Measurements from ENCODE around the gene FHOD1. TPM values are rescaled to one million over a fixed set of nuclear protein-coding genes. Genes with fewer than 3 reads are reported as not detected.

The FHOD1 gene
- total and polyA plus RNA-seq, 5 experiments from 2014 or later, result 1.6 to 47.3 (median 3.0) TPM

Small RNAs within 50 kb of the gene (microRNA-seq; reads per million reads assigned to microRNA genes)
- gene MIR328 (ENCODE audit: borderline microRNAs expressed), result 136 reads per million, percentile 68 among the genes with 10 or more reads in this experiment

Other genes starting within 250 kb of the FHOD1 start
- gene CBFB, start 218.3 kb downstream of the FHOD1 start, total RNA-seq, result 10 to 100 TPM; 91.4 to 95.0 TPM
- gene CBFB, start 218.3 kb downstream of the FHOD1 start, polyA plus RNA-seq, result 10 to 100 TPM; 61.2 to 79.8 (median 73.5) TPM
- gene PHAF1, start 137.5 kb downstream of the FHOD1 start, total RNA-seq, result 10 to 100 TPM; 21.4 to 23.3 TPM
- gene PHAF1, start 137.5 kb downstream of the FHOD1 start, polyA plus RNA-seq, result 10 to 100 TPM in 1 of 3 donors, 1 to 10 TPM in 2; 6.9 to 10.9 (median 6.9) TPM
- gene B3GNT9, start 96.5 kb downstream of the FHOD1 start, total RNA-seq, result 1 to 10 TPM; 1.5 to 1.8 TPM
- gene B3GNT9, start 96.5 kb downstream of the FHOD1 start, polyA plus RNA-seq, result 1 to 10 TPM in 1 of 3 donors, under 1 TPM in 2; 0.19 to 1.1 (median 0.28) TPM
- gene TRADD, start 87.6 kb downstream of the FHOD1 start, total RNA-seq, result 10 to 100 TPM; 41.0 to 43.4 TPM
- 10 to 100 TPM; 44.9 to 49.1 (median 48.2) TPM for gene TRADD, start 87.6 kb downstream of the FHOD1 start, polyA plus RNA-seq
- gene FBXL8, start 87.5 kb downstream of the FHOD1 start, total RNA-seq, result 10 to 100 TPM in 1 of 2 experiments, 1 to 10 TPM in 1; 9.0 to 10.9 TPM
- gene FBXL8, start 87.5 kb downstream of the FHOD1 start, polyA plus RNA-seq, result 1 to 10 TPM; 1.8 to 2.8 (median 2.5) TPM
- gene HSF4, start 82.7 kb downstream of the FHOD1 start, total RNA-seq, result 10 to 100 TPM in 1 of 2 experiments, 1 to 10 TPM in 1; 9.7 to 14.8 TPM
- gene HSF4, start 82.7 kb downstream of the FHOD1 start, polyA plus RNA-seq, result not detected
- 1 to 10 TPM in 1 of 2 experiments, under 1 TPM in 1; 0.70 to 1.6 TPM for gene NOL3, start 76.9 kb downstream of the FHOD1 start, total RNA-seq
- gene NOL3, start 76.9 kb downstream of the FHOD1 start, polyA plus RNA-seq, result not detected
- 1 to 10 TPM; 4.2 to 7.5 TPM for gene MATCAP1, start 63.5 kb downstream of the FHOD1 start, total RNA-seq
- gene MATCAP1, start 63.5 kb downstream of the FHOD1 start, polyA plus RNA-seq, result under 1 TPM; 0.28 to 0.98 (median 0.75) TPM
- gene EXOC3L1, start 57.3 kb downstream of the FHOD1 start, total RNA-seq, result not detected
- under 1 TPM; 0.20 to 0.32 (median 0.31) TPM for gene EXOC3L1, start 57.3 kb downstream of the FHOD1 start, polyA plus RNA-seq
- gene E2F4, start 55.3 kb downstream of the FHOD1 start, total RNA-seq, result 10 to 100 TPM; 86.3 to 87.1 TPM
- gene E2F4, start 55.3 kb downstream of the FHOD1 start, polyA plus RNA-seq, result 10 to 100 TPM; 40.7 to 67.8 (median 63.4) TPM
- 1 to 10 TPM; 5.0 to 5.6 TPM for gene ELMO3, start 48.4 kb downstream of the FHOD1 start, total RNA-seq
- not detected for gene ELMO3, start 48.4 kb downstream of the FHOD1 start, polyA plus RNA-seq
- gene TMEM208, start 20.4 kb downstream of the FHOD1 start, total RNA-seq, result 10 to 100 TPM; 40.0 to 40.2 TPM
- 10 to 100 TPM; 65.3 to 88.4 (median 76.4) TPM for gene TMEM208, start 20.4 kb downstream of the FHOD1 start, polyA plus RNA-seq
- gene SLC9A5, start 1.5 kb upstream of the FHOD1 start, total RNA-seq, result 1 to 10 TPM; 1.6 to 2.7 TPM
- under 1 TPM; 0.04 to 0.20 (median 0.19) TPM for gene SLC9A5, start 1.5 kb upstream of the FHOD1 start, polyA plus RNA-seq
- 10 to 100 TPM; 39.1 to 41.0 TPM for gene PLEKHG4, start 32.1 kb upstream of the FHOD1 start, total RNA-seq
- gene PLEKHG4, start 32.1 kb upstream of the FHOD1 start, polyA plus RNA-seq, result 10 to 100 TPM in 1 of 3 donors, 1 to 10 TPM in 2; 7.9 to 11.7 (median 8.3) TPM
- not detected for gene KCTD19, start 79.3 kb upstream of the FHOD1 start, total RNA-seq
- gene KCTD19, start 79.3 kb upstream of the FHOD1 start, polyA plus RNA-seq, result under 1 TPM in 1 of 3 donors, not detected in 2; 0.03 TPM
- gene LRRC36, start 79.3 kb upstream of the FHOD1 start, total RNA-seq, result under 1 TPM in 1 of 2 experiments, not detected in 1; 0.49 TPM
- not detected for gene LRRC36, start 79.3 kb upstream of the FHOD1 start, polyA plus RNA-seq
- gene TPPP3, start 146.0 kb upstream of the FHOD1 start, total RNA-seq, result not detected
- gene TPPP3, start 146.0 kb upstream of the FHOD1 start, polyA plus RNA-seq, result not detected
- gene ZDHHC1, start 169.0 kb upstream of the FHOD1 start, total RNA-seq, result under 1 TPM in 1 of 2 experiments, not detected in 1; 0.52 TPM
- gene ZDHHC1, start 169.0 kb upstream of the FHOD1 start, polyA plus RNA-seq, result under 1 TPM; 0.18 to 0.28 (median 0.27) TPM
- gene HSD11B2, start 183.6 kb upstream of the FHOD1 start, total RNA-seq, result not detected
- not detected for gene HSD11B2, start 183.6 kb upstream of the FHOD1 start, polyA plus RNA-seq
- gene ATP6V0D1, start 233.7 kb upstream of the FHOD1 start, total RNA-seq, result 10 to 100 TPM; 33.3 to 35.1 TPM
- gene ATP6V0D1, start 233.7 kb upstream of the FHOD1 start, polyA plus RNA-seq, result 10 to 100 TPM; 74.7 to 89.6 (median 77.5) TPM
- gene AGRP, start 236.1 kb upstream of the FHOD1 start, total RNA-seq, result not detected
- gene AGRP, start 236.1 kb upstream of the FHOD1 start, polyA plus RNA-seq, result not detected